ENCODE measurements around the gene LRBA.

DNA sequence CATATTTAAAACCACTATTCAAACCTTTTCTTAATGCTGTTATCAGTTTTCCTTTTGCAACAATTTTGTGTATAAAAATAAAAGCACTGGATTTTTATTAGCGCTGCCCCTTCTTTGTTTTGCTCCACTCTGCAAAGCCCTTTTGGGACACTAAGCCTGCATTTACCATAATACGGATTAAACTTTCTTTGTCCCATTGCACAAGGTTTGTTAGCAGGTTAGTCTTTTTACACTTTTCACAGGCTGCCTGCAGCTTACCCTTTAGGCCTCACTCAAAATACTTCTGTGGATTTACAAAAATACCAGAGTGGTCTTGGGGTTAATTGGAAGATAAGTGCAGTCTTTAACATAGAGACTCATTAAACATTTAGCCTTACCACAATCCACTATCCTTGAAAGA, 468.8 kb downstream of the LRBA start:
- TF ChIP-seq POLR2AphosphoS5 (IDR thresholded peaks at IDR 0.05): no peak
- TF ChIP-seq, protein P1, sequence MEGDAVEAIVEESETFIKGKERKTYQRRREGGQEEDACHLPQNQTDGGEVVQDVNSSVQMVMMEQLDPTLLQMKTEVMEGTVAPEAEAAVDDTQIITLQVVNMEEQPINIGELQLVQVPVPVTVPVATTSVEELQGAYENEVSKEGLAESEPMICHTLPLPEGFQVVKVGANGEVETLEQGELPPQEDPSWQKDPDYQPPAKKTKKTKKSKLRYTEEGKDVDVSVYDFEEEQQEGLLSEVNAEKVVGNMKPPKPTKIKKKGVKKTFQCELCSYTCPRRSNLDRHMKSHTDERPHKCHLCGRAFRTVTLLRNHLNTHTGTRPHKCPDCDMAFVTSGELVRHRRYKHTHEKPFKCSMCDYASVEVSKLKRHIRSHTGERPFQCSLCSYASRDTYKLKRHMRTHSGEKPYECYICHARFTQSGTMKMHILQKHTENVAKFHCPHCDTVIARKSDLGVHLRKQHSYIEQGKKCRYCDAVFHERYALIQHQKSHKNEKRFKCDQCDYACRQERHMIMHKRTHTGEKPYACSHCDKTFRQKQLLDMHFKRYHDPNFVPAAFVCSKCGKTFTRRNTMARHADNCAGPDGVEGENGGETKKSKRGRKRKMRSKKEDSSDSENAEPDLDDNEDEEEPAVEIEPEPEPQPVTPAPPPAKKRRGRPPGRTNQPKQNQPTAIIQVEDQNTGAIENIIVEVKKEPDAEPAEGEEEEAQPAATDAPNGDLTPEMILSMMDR (IDR thresholded peaks at IDR 0.05): no peak

Data from stomach (tissue), 4 donors.